Purkinje cell (primary cell): Measurements from ENCODE around the gene NPL. TPM values are rescaled to one million over a fixed set of nuclear protein-coding genes. Genes with fewer than 3 reads are reported as not detected.

Source experiments
- polyA plus RNA-seq: library from polyadenylated mRNA; unstranded; fragments of >200 nt; fragmentation: Nextera tagmentation; gene quantifications from 2 replicates; pipeline ENCODE4 v1.2.1, GENCODE V29; 2014

The NPL gene, protein sequence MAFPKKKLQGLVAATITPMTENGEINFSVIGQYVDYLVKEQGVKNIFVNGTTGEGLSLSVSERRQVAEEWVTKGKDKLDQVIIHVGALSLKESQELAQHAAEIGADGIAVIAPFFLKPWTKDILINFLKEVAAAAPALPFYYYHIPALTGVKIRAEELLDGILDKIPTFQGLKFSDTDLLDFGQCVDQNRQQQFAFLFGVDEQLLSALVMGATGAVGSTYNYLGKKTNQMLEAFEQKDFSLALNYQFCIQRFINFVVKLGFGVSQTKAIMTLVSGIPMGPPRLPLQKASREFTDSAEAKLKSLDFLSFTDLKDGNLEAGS
- 29.6 and 32.6 TPM in 2 replicates for polyA plus RNA-seq

DNA sequence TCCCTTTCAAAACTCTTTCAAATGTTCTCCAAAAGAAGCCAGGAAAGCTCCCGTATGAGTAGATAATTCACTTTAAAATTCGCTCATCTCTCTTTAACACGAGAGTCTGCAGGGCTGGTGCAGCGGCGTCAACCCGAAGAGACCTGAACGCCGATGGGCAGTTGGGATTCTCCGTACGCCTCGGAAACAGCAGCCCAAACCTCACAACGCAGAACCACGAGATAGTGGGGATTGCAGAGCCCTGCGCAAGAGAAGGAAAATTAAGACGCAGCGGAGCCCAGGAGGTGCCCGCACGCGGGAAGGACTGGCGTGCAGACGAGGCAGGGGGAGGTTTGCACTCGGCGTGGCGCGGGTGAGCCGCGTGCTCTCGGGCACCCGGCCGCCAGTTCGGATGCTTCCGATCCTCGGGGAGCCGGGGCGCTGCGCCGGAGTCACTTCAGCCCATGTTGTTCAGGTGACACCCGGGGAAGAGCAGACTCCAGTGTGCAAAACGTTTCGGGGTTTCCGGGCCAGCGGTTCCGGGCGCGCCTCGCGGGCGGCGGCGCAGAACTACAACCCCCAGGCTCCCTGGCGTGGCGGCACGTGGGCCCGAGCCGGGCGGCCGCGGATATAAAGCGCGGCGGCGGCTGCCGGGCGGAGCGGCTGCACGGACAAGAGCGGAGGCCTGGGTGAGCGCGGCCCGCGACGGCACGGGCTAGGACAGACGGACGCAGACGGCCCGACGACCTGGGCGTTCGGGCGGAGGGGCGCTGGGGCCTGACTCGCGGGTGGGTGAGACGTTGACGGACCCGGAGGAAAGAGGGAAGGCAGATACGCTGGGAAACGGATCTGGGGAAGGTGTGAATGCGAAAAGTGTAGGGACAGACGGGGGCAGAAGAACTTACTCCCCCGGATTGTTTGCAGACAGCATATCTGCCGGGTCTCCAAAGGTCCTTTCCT is at the start of gene NPL:
NPL (plus strand) TSS at position 636 of the 939 bp plus-strand sequence. CDS start 4,599 bp downstream, outside the sequence.

GRCh38 chr1:182839209-182840066 is 49.9 kb downstream of the NPL start, which contains the start of gene DHX9:
Gene DHX9, plus strand, starts transcription at chr1:182839347. Its CDS starts 3,220 bp downstream, at chr1:182842567.

Other genes with a start within 250 kb of the NPL start
- 5.5 and 7.1 TPM in 2 replicates for gene RNASEL, start 200.5 kb upstream of the NPL start, polyA plus RNA-seq
- 102 and 163 TPM in 2 replicates for gene RGS16, start 185.4 kb upstream of the NPL start, polyA plus RNA-seq
- 253 and 310 TPM in 2 replicates for gene RGS8, start 105.2 kb upstream of the NPL start, polyA plus RNA-seq
- gene DHX9, start 49.6 kb downstream of the NPL start, polyA plus RNA-seq, result 76.4 and 90.6 TPM in 2 replicates
- gene SHCBP1L, start 163.4 kb downstream of the NPL start, polyA plus RNA-seq, result not detected in 2 replicates
- 2.0 and 11.3 TPM in 2 replicates for gene LAMC1, start 233.6 kb downstream of the NPL start, polyA plus RNA-seq